ENCODE results near the gene BTBD9. TPM values are rescaled to one million over a fixed set of nuclear protein-coding genes. Genes with fewer than 3 reads are reported as not detected.

Gene BTBD9
- total RNA-seq, 1 donor from 2014 or later = 23.0 TPM

- DNase-seq (ENCODE audit: low spot score in 2 of 2, unreplicated experiment in 2 of 2) = no peak
- peaks cover 42% of the 10 kb centered on the region for H3K36me3 Mint-ChIP-seq
- no peak overlapping the region for H3K27ac Mint-ChIP-seq
- H3K4me1 Mint-ChIP-seq = no peaks in the 10 kb centered on the region
- H3K27me3 Mint-ChIP-seq (ENCODE audit: low read depth) = no peaks in the 10 kb centered on the region
- no peak overlapping the region for H3K4me3 Mint-ChIP-seq
- TF ChIP-seq, protein P1, sequence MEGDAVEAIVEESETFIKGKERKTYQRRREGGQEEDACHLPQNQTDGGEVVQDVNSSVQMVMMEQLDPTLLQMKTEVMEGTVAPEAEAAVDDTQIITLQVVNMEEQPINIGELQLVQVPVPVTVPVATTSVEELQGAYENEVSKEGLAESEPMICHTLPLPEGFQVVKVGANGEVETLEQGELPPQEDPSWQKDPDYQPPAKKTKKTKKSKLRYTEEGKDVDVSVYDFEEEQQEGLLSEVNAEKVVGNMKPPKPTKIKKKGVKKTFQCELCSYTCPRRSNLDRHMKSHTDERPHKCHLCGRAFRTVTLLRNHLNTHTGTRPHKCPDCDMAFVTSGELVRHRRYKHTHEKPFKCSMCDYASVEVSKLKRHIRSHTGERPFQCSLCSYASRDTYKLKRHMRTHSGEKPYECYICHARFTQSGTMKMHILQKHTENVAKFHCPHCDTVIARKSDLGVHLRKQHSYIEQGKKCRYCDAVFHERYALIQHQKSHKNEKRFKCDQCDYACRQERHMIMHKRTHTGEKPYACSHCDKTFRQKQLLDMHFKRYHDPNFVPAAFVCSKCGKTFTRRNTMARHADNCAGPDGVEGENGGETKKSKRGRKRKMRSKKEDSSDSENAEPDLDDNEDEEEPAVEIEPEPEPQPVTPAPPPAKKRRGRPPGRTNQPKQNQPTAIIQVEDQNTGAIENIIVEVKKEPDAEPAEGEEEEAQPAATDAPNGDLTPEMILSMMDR (IDR thresholded peaks at IDR 0.05; ENCODE audit: unreplicated experiment) = no peak
- H3K9me3 Mint-ChIP-seq = peaks cover 3% of the 10 kb centered on the region
These were observed 37.3 kb upstream of the BTBD9 start for GRCh38 chr6:38676974-38677544.

DNA sequence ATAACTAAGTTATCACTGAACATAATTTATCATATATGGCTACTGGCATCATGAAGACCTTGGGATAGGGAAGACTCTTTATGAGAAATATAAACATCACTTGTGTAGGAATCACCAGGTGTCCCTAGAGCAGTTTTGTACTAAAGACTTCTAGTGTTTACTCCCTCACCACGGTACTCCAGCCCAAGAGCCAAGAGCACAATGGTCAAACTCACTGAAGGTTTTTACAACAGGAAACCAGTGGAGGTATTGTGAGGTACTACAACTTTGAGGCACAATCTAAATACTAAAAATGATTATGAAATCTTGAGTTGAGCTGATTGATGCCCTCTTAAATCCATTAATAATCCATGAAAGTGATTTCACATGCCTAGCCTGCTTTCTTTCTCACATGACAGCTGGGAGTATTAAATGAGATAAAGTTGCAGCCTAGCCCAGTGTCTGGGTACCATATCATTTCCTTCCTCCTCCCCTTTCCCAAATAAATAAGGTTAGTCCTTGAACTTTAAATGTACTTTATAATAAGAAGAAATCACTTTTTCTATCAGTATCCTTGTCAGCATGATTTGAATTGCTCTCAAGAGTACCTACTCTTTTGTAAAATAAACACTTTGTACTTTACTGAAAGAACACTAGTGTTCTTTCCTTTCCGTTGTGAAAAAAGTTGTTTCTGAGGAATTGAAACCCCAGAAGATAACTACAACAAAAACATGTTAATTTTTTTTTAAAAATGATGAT is 36.7 kb upstream of the BTBD9 start:
- no peaks in the 10 kb centered on the region for H3K4me1 Mint-ChIP-seq
- no peak for DNase-seq (ENCODE audit: low spot score in 2 of 2, unreplicated experiment in 2 of 2)
- peaks cover 36% of the 10 kb centered on the region for H3K36me3 Mint-ChIP-seq
- H3K27ac Mint-ChIP-seq = no peak overlapping the region
- peaks cover 3% of the 10 kb centered on the region for H3K9me3 Mint-ChIP-seq
- TF ChIP-seq, protein P1 (IDR thresholded peaks at IDR 0.05; ENCODE audit: unreplicated experiment) = no peak
- H3K4me3 Mint-ChIP-seq = no peak overlapping the region
- no peaks in the 10 kb centered on the region for H3K27me3 Mint-ChIP-seq (ENCODE audit: low read depth)

- Mint-ChIP-seq H3K4me1 (no peaks in the 10 kb centered on the region), H3K27ac (no peak overlapping the region), H3K9me3 (peaks cover 3% of the 10 kb centered on the region), H3K4me3 (no peak overlapping the region), H3K27me3 (ENCODE audit: low read depth) (no peaks in the 10 kb centered on the region), H3K36me3 (peaks cover 30% of the 10 kb centered on the region)
- DNase-seq (ENCODE audit: low spot score in 2 of 2, unreplicated experiment in 2 of 2) = no peak
- TF ChIP-seq, protein P1 (IDR thresholded peaks at IDR 0.05; ENCODE audit: unreplicated experiment) = no peak
These were observed 33.9 kb upstream of the BTBD9 start for GRCh38 chr6:38673397-38674165.

DNA sequence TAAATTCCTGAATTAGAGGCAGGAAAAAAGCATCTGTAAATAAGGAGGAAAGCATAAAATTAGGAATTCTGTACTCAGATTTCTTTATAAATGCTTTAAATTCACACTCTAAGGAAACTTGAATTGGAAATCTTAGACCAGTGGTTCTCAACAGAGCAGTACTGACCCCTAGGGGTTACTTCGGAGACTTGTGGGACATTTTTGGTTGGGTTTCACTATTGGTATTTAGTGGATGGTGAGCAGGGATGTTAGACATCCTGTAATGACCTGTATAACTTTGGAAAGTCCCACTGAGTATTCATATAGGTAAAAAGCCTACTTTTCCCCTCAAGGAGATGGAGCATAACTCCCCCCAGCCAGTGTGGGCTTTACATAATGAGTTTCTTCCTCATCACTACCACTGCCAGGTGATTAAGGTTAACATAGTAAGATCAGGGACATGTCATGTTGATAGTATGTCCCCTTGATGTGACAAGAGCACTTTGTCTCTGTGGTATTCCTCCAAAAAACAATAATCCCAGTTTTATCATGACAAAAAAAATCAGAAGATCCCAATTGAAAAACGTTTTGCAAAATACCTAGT is 32.2 kb upstream of the BTBD9 start:
- no peaks in the 10 kb centered on the region for H3K27me3 Mint-ChIP-seq (ENCODE audit: low read depth)
- DNase-seq (ENCODE audit: low spot score in 2 of 2, unreplicated experiment in 2 of 2) = no peak
- H3K4me3 Mint-ChIP-seq = no peak overlapping the region
- no peaks in the 10 kb centered on the region for H3K4me1 Mint-ChIP-seq
- TF ChIP-seq, protein P1 (IDR thresholded peaks at IDR 0.05; ENCODE audit: unreplicated experiment) = peak; percentile 60
- H3K9me3 Mint-ChIP-seq = peaks cover 3% of the 10 kb centered on the region
- peaks cover 27% of the 10 kb centered on the region for H3K36me3 Mint-ChIP-seq
- H3K27ac Mint-ChIP-seq = no peak overlapping the region

GRCh38 chr6:38658418-38659167 is 18.9 kb upstream of the BTBD9 start:
- no peaks in the 10 kb centered on the region for H3K9me3 Mint-ChIP-seq

More at GRCh38 chr6:38658418-38659167, 18.9 kb upstream of the BTBD9 start:
- Mint-ChIP-seq H3K4me1 (no peaks in the 10 kb centered on the region), H3K4me3 (no peak overlapping the region), H3K27ac (no peak overlapping the region), H3K27me3 (ENCODE audit: low read depth) (no peaks in the 10 kb centered on the region), H3K36me3 (no peaks in the 10 kb centered on the region)
- no peak for DNase-seq (ENCODE audit: low spot score in 2 of 2, unreplicated experiment in 2 of 2)
- TF ChIP-seq, protein P1 (IDR thresholded peaks at IDR 0.05; ENCODE audit: unreplicated experiment) = no peak

All from mesothelial cell of epicardium (in vitro differentiated cells).